ENCODE measurements around the gene DRD2.

DRD2 gene

DNA sequence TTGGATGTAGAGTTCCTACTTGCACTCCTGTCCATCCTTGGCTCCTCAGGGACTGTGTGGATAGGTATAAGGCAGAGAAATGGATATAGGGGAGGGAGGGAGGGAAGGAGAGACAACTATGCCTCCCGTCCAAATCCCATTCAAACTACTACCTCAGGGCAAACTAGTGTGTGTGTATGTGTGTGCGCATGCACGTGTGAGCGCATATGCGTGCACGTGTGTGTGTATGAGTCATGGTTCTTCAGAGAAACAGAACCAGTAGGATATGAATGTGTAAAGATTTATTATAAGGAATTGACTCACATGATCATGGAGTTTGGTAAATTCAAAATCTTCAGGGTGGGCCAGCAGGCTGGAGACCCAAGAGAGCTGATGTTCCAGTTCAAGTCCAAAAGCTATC, 42.2 kb upstream of the DRD2 start:
- TF ChIP-seq, protein P1, sequence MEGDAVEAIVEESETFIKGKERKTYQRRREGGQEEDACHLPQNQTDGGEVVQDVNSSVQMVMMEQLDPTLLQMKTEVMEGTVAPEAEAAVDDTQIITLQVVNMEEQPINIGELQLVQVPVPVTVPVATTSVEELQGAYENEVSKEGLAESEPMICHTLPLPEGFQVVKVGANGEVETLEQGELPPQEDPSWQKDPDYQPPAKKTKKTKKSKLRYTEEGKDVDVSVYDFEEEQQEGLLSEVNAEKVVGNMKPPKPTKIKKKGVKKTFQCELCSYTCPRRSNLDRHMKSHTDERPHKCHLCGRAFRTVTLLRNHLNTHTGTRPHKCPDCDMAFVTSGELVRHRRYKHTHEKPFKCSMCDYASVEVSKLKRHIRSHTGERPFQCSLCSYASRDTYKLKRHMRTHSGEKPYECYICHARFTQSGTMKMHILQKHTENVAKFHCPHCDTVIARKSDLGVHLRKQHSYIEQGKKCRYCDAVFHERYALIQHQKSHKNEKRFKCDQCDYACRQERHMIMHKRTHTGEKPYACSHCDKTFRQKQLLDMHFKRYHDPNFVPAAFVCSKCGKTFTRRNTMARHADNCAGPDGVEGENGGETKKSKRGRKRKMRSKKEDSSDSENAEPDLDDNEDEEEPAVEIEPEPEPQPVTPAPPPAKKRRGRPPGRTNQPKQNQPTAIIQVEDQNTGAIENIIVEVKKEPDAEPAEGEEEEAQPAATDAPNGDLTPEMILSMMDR (IDR thresholded peaks at IDR 0.05; ENCODE audit: low read depth, low read length, missing control alignments) = no peak
- in situ Hi-C loops (cut with HindIII; ENCODE audit: low pct_ligation_motif_present, low sequenced_read_pairs) = no loop called here
- Histone ChIP-seq H3K36me3 (replicated peaks) (no peaks in the 10 kb centered on the region), H3K27ac (no peak overlapping the region), H3K4me3 (ENCODE audit: low read depth, low read length) (no peak overlapping the region), H3K27me3 (replicated peaks) (no peaks in the 10 kb centered on the region)
- DNase-seq = no peak

DNA sequence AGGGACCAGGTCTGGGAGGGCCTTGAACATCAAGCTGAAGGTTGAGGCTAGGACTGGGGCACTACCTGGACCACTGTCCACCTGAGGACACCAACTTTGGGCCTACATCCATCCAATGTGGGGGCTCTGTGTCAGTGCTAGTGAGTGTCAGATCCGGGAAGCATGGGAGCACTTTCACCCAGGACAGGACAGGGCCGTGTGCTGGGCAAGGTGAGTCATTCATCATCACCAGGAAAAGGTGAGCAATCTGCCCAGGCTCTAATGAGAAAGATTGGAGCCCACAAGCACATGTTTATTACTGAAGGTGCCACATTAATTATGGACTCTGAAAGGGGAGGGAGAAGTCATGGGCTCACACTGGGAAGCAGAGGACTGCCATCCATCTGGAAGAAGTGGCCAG, 39.7 kb upstream of the DRD2 start:
- TF ChIP-seq, protein P1 (IDR thresholded peaks at IDR 0.05; ENCODE audit: low read depth, low read length, missing control alignments) = no peak
- Histone ChIP-seq H3K27ac (no peak overlapping the region), H3K27me3 (replicated peaks) (no peaks in the 10 kb centered on the region), H3K36me3 (replicated peaks) (no peaks in the 10 kb centered on the region), H3K4me3 (ENCODE audit: low read depth, low read length) (no peak overlapping the region)
- no peak for DNase-seq
- in situ Hi-C loops (cut with HindIII; ENCODE audit: low pct_ligation_motif_present, low sequenced_read_pairs) = no loop called here

DNA sequence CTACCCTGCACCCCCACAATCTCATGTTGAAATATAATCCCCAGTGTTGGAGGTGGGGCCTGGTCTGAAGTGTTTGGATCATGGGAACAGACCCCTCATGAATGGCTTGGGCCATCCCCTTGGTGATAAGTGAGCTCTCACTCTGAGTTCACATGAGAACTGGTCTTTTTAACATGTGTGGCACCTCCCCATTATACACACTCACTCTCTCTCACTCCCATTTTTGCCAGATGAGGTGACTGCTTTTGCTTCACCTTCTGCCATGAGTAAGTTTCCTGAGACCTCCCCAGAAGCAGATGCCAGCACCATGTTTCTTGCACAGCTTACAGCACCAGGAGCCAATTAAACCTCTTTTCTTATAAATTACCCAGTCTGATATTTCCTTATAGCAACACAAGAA, 32.1 kb upstream of the DRD2 start:
- H3K27ac ChIP-seq = no peak overlapping the region
- H3K36me3 ChIP-seq (replicated peaks) = no peaks in the 10 kb centered on the region
- in situ Hi-C loops (cut with HindIII; ENCODE audit: low pct_ligation_motif_present, low sequenced_read_pairs) = no loop called here
- no peak overlapping the region for H3K4me3 ChIP-seq (ENCODE audit: low read depth, low read length)
- no peak for DNase-seq
- no peaks in the 10 kb centered on the region for H3K27me3 ChIP-seq (replicated peaks)
- TF ChIP-seq, protein P1 (IDR thresholded peaks at IDR 0.05; ENCODE audit: low read depth, low read length, missing control alignments) = no peak

DNA sequence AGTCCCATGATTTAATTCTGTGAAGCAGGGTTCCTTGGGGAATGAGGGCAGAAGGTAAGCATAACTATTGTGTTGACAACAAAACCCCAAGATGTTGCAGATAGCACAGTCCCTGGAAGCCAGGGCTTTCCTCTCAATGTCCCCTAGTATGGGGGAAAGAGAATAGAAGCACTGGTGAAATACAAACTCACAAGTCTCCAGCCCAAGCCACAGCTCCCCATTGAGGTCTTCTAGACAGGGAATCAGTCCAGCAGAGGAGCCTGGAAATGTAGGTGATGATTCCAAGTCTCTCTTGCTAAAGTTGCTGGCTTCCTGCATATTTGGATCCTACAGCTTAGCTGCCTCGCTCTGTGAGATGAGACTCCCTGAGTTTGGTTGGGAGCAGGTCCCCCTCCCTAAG, 31.7 kb upstream of the DRD2 start:
- in situ Hi-C loops (cut with HindIII; ENCODE audit: low pct_ligation_motif_present, low sequenced_read_pairs) = no loop called here
- no peaks in the 10 kb centered on the region for H3K27me3 ChIP-seq (replicated peaks)
- DNase-seq = no peak
- no peak overlapping the region for H3K27ac ChIP-seq
- H3K4me3 ChIP-seq (ENCODE audit: low read depth, low read length) = no peak overlapping the region
- TF ChIP-seq, protein P1 (IDR thresholded peaks at IDR 0.05; ENCODE audit: low read depth, low read length, missing control alignments) = no peak
- no peaks in the 10 kb centered on the region for H3K36me3 ChIP-seq (replicated peaks)

DNA sequence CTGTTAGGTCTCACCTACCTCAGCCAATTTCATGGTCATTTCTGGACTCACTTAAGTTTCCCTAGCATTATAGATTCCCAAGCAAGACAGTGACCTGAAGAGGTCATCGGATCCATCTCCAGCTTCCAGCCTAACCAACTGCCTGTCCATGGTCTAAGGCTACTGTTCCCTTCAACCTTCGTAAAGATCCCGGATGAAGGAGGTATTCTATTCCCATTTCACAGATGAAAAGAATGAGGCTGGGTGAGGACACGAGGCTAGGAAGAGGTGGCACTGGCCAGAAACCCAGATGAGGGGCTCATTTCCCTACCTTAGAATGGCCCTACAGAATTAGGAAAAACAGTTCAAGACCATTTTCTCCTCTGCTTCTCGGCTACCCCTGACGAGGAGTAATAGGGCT, 31.3 kb upstream of the DRD2 start:
- DNase-seq = no peak
- TF ChIP-seq, protein P1 (IDR thresholded peaks at IDR 0.05; ENCODE audit: low read depth, low read length, missing control alignments) = no peak
- in situ Hi-C loops (cut with HindIII; ENCODE audit: low pct_ligation_motif_present, low sequenced_read_pairs) = no loop called here
- Histone ChIP-seq H3K27me3 (replicated peaks) (no peaks in the 10 kb centered on the region), H3K27ac (no peak overlapping the region), H3K36me3 (replicated peaks) (no peaks in the 10 kb centered on the region), H3K4me3 (ENCODE audit: low read depth, low read length) (no peak overlapping the region)

DNA sequence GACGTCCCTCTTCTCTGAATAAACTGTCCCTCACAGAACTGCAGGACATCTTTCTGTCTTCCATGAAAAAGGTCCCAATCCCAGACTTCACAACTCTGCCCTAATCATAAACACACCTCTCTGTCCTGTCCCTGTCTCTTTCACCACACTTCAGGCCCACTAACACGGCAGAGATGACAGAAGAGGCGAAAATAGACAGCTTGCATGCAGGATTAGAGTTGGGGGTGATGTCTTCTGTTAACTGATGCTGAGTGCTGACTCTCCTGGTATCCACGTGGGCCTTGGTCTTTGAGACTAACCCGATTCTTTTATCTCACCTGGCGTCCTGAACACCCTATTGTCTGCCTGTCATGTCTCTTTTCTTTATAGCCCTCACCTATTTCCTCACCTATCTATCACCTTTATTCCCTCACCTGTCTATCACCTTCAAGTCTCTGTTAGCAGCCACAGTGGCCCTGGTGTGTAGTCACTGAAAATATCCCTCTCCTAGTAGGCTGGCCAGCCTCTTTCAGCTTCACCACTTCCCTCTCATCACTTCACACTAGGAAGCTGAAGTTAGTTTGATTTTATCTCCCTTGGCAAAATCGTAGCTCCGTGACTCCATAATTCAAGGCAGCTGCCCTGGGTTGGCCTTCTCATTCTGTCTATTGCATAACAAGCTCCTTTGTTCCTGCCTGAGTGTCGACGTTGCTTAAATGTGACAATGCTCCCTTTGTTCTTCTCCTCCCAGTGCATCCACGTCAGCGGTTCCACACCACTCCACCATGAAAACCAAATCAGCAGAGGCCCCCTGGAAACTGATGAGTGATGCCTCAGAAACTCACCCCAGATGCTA, 30.6 kb upstream of the DRD2 start:
- no peak overlapping the region for H3K27ac ChIP-seq
- TF ChIP-seq, protein P1 (IDR thresholded peaks at IDR 0.05; ENCODE audit: low read depth, low read length, missing control alignments) = no peak

More for the DNA sequence above, 30.6 kb upstream of the DRD2 start:
- in situ Hi-C loops (cut with HindIII; ENCODE audit: low pct_ligation_motif_present, low sequenced_read_pairs) = no loop called here
- peak; percentile 29 for DNase-seq
- Histone ChIP-seq H3K4me3 (ENCODE audit: low read depth, low read length) (no peak overlapping the region), H3K27me3 (replicated peaks) (no peaks in the 10 kb centered on the region), H3K36me3 (replicated peaks) (no peaks in the 10 kb centered on the region)
